ENCODE data around the gene PPFIA2. TPM values are rescaled to one million over a fixed set of nuclear protein-coding genes. Genes with fewer than 3 reads are reported as not detected.

Gene PPFIA2
- total RNA-seq, 1 experiment from 2014 or later: 1.1 TPM

GRCh38 chr12:81354327-81354932 lies 404.7 kb downstream of the PPFIA2 start:
- Mint-ChIP-seq H3K36me3 (no peaks in the 10 kb centered on the region), H3K9me3 (no peaks in the 10 kb centered on the region), H3K27ac (no peak overlapping the region), H3K4me3 (no peak overlapping the region), H3K4me1 (peaks cover 4% of the 10 kb centered on the region; the same call in 1 of the 2 replicates), H3K27me3 (ENCODE audit: low read depth) (no peaks in the 10 kb centered on the region)
- ChIA-PET POLR2A (no interaction called here), CTCF (no interaction called here)
- no peak for ATAC-seq
- no peak for TF ChIP-seq ESRRA (CRISPR knock-in tag; IDR thresholded peaks at IDR 0.05; ENCODE audit: borderline replicate concordance)
- no peak for TF ChIP-seq ZNF416 (CRISPR knock-in tag; IDR thresholded peaks at IDR 0.05)
- no peak for TF ChIP-seq ZNF512 (CRISPR knock-in tag; IDR thresholded peaks at IDR 0.05; ENCODE audit: borderline replicate concordance)
- no peak for TF ChIP-seq ZSCAN18 (CRISPR knock-in tag; IDR thresholded peaks at IDR 0.05)
- no peak for TF ChIP-seq RORB (CRISPR knock-in tag; IDR thresholded peaks at IDR 0.05)
- TF ChIP-seq FOXP4 (CRISPR knock-in tag; IDR thresholded peaks at IDR 0.05): no peak
- no peak for TF ChIP-seq ELF4 (CRISPR knock-in tag; IDR thresholded peaks at IDR 0.05; ENCODE audit: low read depth)
- TF ChIP-seq NFYB (CRISPR knock-in tag; conservative IDR thresholded peaks at IDR 0.05; ENCODE audit: low read depth): no peak
- TF ChIP-seq, protein P1, sequence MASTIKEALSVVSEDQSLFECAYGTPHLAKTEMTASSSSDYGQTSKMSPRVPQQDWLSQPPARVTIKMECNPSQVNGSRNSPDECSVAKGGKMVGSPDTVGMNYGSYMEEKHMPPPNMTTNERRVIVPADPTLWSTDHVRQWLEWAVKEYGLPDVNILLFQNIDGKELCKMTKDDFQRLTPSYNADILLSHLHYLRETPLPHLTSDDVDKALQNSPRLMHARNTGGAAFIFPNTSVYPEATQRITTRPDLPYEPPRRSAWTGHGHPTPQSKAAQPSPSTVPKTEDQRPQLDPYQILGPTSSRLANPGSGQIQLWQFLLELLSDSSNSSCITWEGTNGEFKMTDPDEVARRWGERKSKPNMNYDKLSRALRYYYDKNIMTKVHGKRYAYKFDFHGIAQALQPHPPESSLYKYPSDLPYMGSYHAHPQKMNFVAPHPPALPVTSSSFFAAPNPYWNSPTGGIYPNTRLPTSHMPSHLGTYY (CRISPR knock-in tag; IDR thresholded peaks at IDR 0.05): no peak
- TF ChIP-seq ZNF121 (CRISPR knock-in tag; IDR thresholded peaks at IDR 0.05): no peak
- TF ChIP-seq, protein P2, sequence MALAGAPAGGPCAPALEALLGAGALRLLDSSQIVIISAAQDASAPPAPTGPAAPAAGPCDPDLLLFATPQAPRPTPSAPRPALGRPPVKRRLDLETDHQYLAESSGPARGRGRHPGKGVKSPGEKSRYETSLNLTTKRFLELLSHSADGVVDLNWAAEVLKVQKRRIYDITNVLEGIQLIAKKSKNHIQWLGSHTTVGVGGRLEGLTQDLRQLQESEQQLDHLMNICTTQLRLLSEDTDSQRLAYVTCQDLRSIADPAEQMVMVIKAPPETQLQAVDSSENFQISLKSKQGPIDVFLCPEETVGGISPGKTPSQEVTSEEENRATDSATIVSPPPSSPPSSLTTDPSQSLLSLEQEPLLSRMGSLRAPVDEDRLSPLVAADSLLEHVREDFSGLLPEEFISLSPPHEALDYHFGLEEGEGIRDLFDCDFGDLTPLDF (CRISPR knock-in tag; IDR thresholded peaks at IDR 0.05): no peak
- TF ChIP-seq SOX15 (CRISPR knock-in tag; IDR thresholded peaks at IDR 0.05): no peak
- no peak for DNase-seq (ENCODE audit: low spot score)

DNA sequence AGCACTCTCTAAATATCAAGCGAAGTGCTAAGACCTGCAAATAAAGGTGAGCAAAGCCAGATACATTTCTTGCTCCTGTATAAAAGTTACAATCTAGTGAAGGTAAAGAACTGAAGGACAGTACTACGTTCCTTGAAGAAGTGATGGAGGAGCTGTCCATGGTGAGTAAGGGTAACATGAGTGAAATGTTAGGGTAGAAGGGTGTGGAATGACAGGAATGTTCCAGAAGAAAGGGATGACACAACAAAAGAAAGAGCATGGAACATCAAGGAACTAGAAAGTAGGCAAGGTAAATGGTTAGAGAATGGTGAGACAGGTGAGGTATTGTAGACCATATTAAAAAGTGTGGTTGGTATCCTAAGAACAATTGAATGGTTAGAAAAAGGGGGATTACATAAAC lies 408.8 kb downstream of the PPFIA2 start:
- DNase-seq (ENCODE audit: low spot score) (no peak), ATAC-seq (peak; percentile 89)
- ChIA-PET CTCF (no interaction called here), POLR2A (no interaction called here)
- Mint-ChIP-seq H3K27me3 (ENCODE audit: low read depth) (no peaks in the 10 kb centered on the region), H3K27ac (no peak overlapping the region), H3K9me3 (no peaks in the 10 kb centered on the region), H3K4me3 (no peak overlapping the region), H3K4me1 (peaks cover 4% of the 10 kb centered on the region; the same call in 1 of the 2 replicates), H3K36me3 (no peaks in the 10 kb centered on the region)
- TF ChIP-seq NFE2L1 (CRISPR knock-in tag; IDR thresholded peaks at IDR 0.05) (0 out of 2 replicates have a peak, but pooled peaks have one; percentile 58), ZNF396 (CRISPR knock-in tag; IDR thresholded peaks at IDR 0.05; ENCODE audit: borderline replicate concordance) (0 out of 2 replicates have a peak, but pooled peaks have one; percentile 69), TEAD1 (CRISPR knock-in tag; IDR thresholded peaks at IDR 0.05) (no peak)

DNA sequence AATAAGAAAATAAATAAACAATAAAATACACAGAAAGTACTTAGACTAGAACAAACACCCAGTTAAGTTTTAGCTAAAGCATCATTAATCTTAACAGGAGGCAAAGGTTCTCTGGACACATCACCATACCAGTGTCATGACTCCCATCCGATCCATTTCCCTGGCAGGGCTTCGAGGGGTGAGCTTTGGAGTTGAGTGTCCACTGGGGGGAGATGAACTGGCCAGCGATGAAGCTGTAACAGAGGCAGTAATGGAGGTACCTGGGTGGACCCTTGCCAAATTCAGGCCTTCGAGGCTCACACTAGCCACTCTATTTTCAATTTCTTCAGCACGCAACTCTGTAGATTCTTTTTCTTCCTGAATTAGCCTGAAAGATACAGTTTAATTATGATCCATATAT lies 411.7 kb downstream of the PPFIA2 start:
- no peaks in the 10 kb centered on the region for H3K9me3 Mint-ChIP-seq
- ChIA-PET CTCF (interaction anchor here (0.7 to 1.2 kb wide), 3 partner anchors 13 to 31 kb away, joined by 3 to 4 read pairs (median 3); no protein-coding TSS in a partner anchor), POLR2A (no interaction called here)
- no peaks in the 10 kb centered on the region for H3K36me3 Mint-ChIP-seq
- DNase-seq (ENCODE audit: low spot score): no peak
- H3K27me3 Mint-ChIP-seq (ENCODE audit: low read depth): no peaks in the 10 kb centered on the region
- no peak overlapping the region for H3K4me3 Mint-ChIP-seq
- no peak overlapping the region for H3K27ac Mint-ChIP-seq
- peak; percentile 78 for ATAC-seq
- H3K4me1 Mint-ChIP-seq: peaks cover 4% of the 10 kb centered on the region; the same call in 1 of the 2 replicates
- TF ChIP-seq, protein P2 (CRISPR knock-in tag; IDR thresholded peaks at IDR 0.05): no peak
- TF ChIP-seq SP1 (CRISPR knock-in tag; conservative IDR thresholded peaks at IDR 0.05): no peak
- TF ChIP-seq NFYB (CRISPR knock-in tag; conservative IDR thresholded peaks at IDR 0.05; ENCODE audit: low read depth): no peak
- TF ChIP-seq ESRRA (CRISPR knock-in tag; IDR thresholded peaks at IDR 0.05; ENCODE audit: borderline replicate concordance): no peak
- TF ChIP-seq GABPB1 (CRISPR knock-in tag; IDR thresholded peaks at IDR 0.05): no peak
- TF ChIP-seq, protein P3, sequence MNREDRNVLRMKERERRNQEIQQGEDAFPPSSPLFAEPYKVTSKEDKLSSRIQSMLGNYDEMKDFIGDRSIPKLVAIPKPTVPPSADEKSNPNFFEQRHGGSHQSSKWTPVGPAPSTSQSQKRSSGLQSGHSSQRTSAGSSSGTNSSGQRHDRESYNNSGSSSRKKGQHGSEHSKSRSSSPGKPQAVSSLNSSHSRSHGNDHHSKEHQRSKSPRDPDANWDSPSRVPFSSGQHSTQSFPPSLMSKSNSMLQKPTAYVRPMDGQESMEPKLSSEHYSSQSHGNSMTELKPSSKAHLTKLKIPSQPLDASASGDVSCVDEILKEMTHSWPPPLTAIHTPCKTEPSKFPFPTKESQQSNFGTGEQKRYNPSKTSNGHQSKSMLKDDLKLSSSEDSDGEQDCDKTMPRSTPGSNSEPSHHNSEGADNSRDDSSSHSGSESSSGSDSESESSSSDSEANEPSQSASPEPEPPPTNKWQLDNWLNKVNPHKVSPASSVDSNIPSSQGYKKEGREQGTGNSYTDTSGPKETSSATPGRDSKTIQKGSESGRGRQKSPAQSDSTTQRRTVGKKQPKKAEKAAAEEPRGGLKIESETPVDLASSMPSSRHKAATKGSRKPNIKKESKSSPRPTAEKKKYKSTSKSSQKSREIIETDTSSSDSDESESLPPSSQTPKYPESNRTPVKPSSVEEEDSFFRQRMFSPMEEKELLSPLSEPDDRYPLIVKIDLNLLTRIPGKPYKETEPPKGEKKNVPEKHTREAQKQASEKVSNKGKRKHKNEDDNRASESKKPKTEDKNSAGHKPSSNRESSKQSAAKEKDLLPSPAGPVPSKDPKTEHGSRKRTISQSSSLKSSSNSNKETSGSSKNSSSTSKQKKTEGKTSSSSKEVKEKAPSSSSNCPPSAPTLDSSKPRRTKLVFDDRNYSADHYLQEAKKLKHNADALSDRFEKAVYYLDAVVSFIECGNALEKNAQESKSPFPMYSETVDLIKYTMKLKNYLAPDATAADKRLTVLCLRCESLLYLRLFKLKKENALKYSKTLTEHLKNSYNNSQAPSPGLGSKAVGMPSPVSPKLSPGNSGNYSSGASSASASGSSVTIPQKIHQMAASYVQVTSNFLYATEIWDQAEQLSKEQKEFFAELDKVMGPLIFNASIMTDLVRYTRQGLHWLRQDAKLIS (CRISPR knock-in tag; IDR thresholded peaks at IDR 0.05; ENCODE audit: borderline replicate concordance): no peak
- TF ChIP-seq ZNF121 (CRISPR knock-in tag; IDR thresholded peaks at IDR 0.05): no peak

Data from WTC11 (cell line).